GM12878 (cell line): ENCODE data around the gene CCDC197. TPM values are rescaled to one million over a fixed set of nuclear protein-coding genes. Genes with fewer than 3 reads are reported as not detected.
A peak's percentile ranks its signal among the peaks of the same experiment; 100 is the strongest.

ENCODE experiments used
- ATAC-seq: fragments of 200-7000 bp; cut with Tn5 transposase; 3 replicates; pipeline ENCODE4 v1.9.1; 2020; ENCODE audit warnings: mild to moderate bottlenecking, moderate library complexity
- BruUV-seq: library from RNA; stranded (reverse); fragments of 400-500 nt; replicated peaks from 2 replicates; lab custom pipeline; 2021; lab: Mats Ljungman, UMichigan
- CTCF ChIA-PET: fragments of 300-600 bp; sonication (Branson Sonifier 250); formaldehyde crosslinking; extraction: SDS; loops from one replicate; lab custom pipeline; 2021; ENCODE audit warnings: inconsistent platforms; lab: Yijun Ruan, JAX
- POLR2A ChIA-PET: fragments of 350-600 bp; formaldehyde crosslinking; extraction: SDS; loops from one replicate; lab custom pipeline; 2021; ENCODE audit warnings: inconsistent platforms; lab: Charles Lee
- RAD21 ChIA-PET: fragments of 300-600 bp; sonication (Branson Sonifier 250); formaldehyde crosslinking; loops from one replicate; lab custom pipeline; 2023; ENCODE audit warnings: antibody characterized with exemption; ENCODE audit not compliant: unreplicated experiment; lab: Charles Lee
- SMC1A ChIA-PET: fragments of 300-600 bp; sonication (Branson Sonifier 250); formaldehyde crosslinking; loops from one replicate; lab custom pipeline; 2023; ENCODE audit not compliant: unreplicated experiment, uncharacterized antibody; lab: Charles Lee
- DNase-seq: peaks from one replicate; pipeline ENCODE4 v3.0.0-alpha.2; 2011; ENCODE audit warnings: low read depth, low spot score
- FAIRE-seq: peaks from 3 replicates; lab custom pipeline; 2011; peaks lifted over from hg19 to GRCh38; lab: Jason Lieb, UNC
- H2AFZ ChIP-seq: 2 replicates; pipeline ENCODE4 v1.6.0; 2011; ENCODE audit warnings: low read depth, low read length, control low read depth; ENCODE audit not compliant: control insufficient read depth
- H3K27ac ChIP-seq: 2 replicates; pipeline ENCODE4 v1.5.1; 2011; ENCODE audit warnings: control low read depth; ENCODE audit not compliant: control insufficient read depth, insufficient read depth
- H3K27me3 ChIP-seq, 2 experiments: replicated peaks in 1 of 2; 2 replicates each; pipeline versions ENCODE4 v1.6.0 to v1.6.1; 2011; ENCODE audit warnings: low read length in 1 of 2; ENCODE audit not compliant: control insufficient read depth in 2 of 2, insufficient read depth in 2 of 2
- H3K36me3 ChIP-seq, 2 experiments: 2 replicates each; pipeline ENCODE4 v1.5.1; 2011; ENCODE audit warnings: low read length in 1 of 2; ENCODE audit not compliant: control insufficient read depth in 2 of 2, insufficient read depth in 2 of 2
- H3K4me1 ChIP-seq: 2 replicates; pipeline ENCODE4 v1.6.1; 2011; ENCODE audit warnings: mild to moderate bottlenecking, low read length, moderate library complexity, mixed read lengths; ENCODE audit not compliant: control insufficient read depth, insufficient read depth
- H3K4me2 ChIP-seq: 2 replicates; pipeline ENCODE4 v1.6.0; 2011; ENCODE audit warnings: control low read depth; ENCODE audit not compliant: control insufficient read depth, insufficient read depth
- H3K4me3 ChIP-seq: fragments of 200-600 bp; sonication (generic); 2 replicates; pipeline ENCODE4 v1.5.1; 2016
- H3K79me2 ChIP-seq: 2 replicates; pipeline ENCODE4 v1.6.0; 2011; ENCODE audit warnings: low read length; ENCODE audit not compliant: control insufficient read depth, insufficient read depth
- H3K9ac ChIP-seq: 2 replicates; pipeline ENCODE4 v1.8.0; 2011; ENCODE audit warnings: low read length, control low read depth, mixed read lengths; ENCODE audit not compliant: control insufficient read depth, insufficient read depth
- H3K9me3 ChIP-seq: replicated peaks from 3 replicates; pipeline ENCODE4 v1.5.1; 2011; ENCODE audit warnings: mild to moderate bottlenecking, low read length; ENCODE audit not compliant: control insufficient read depth, insufficient read depth
- H4K20me1 ChIP-seq: 2 replicates; pipeline ENCODE4 v1.6.0; 2011; ENCODE audit not compliant: control insufficient read depth, insufficient read depth
- JUNB ChIP-seq: IDR thresholded peaks from 2 replicates; pipeline ENCODE4 v1.6.1; 2016; ENCODE audit warnings: antibody characterized with exemption, mild to moderate bottlenecking
- SIX5 ChIP-seq: IDR thresholded peaks from 2 replicates; pipeline ENCODE4 v1.6.1; 2011; ENCODE audit warnings: mild to moderate bottlenecking, low read depth, low read length, moderate library complexity; ENCODE audit not compliant: severe bottlenecking
- TCF3 ChIP-seq: IDR thresholded peaks from 2 replicates; pipeline ENCODE4 v1.6.1; 2012; ENCODE audit warnings: low read depth, mild to moderate bottlenecking, low read length, borderline replicate concordance; ENCODE audit not compliant: insufficient read depth
- WGBS: methylation state at CpG from one replicate; pipeline ENCODE4 v1.1.6; 2016; ENCODE audit warnings: low lambda C conversion rate; ENCODE audit not compliant: insufficient replicate concordance, insufficient coverage; ENCODE audit errors: missing lambda C conversion rate; 5-methylcytosine and 5-hydroxymethylcytosine counted together
- in situ Hi-C: fragments of 300-500 bp; cut with MboI; formaldehyde crosslinking; loops from 9 replicates; pipeline ENCODE4 v1.14.3; 2018; ENCODE audit warnings: mixed read lengths
- intact Hi-C: fragments of 100-400 bp; cut with micrococcal nuclease; formaldehyde crosslinking; loops from one replicate; pipeline ENCODE4 v1.14.2; 2022; ENCODE audit not compliant: unreplicated experiment
- polyA plus RNA-seq, 11 experiments: library from polyadenylated mRNA; depleted of rRNA in 4 of 11; unstranded in 6 of 11; stranded (reverse) in 5 of 11; fragments of >200 nt; fragmentation: Nextera tagmentation in 4 of 11; fragmentation: Illumina TruSeq in 1 of 11; extraction: Ambion mirVana in 4 of 11; extraction: Trizol in 1 of 11; gene quantifications; 1 replicate in 1 of 11; 2 replicates in 10 of 11; pipeline versions ENCODE4 v1.2.1 to v1.2.3, GENCODE V29; 2011 to 2016; ENCODE audit warnings: inconsistent platforms in 2 of 11, missing spikeins in 2 of 11, low read depth in 1 of 11
- total RNA-seq, 4 experiments: library from RNA; depleted of rRNA in 3 of 4; stranded (reverse); fragments of >200 nt in 3 of 4; fragmentation: Illumina TruSeq in 1 of 4; extraction: Trizol in 1 of 4; gene quantifications; 2 replicates each; pipeline versions ENCODE4 v1.2.1 to v1.2.3, GENCODE V29; 2013 to 2021
- TF ChIP-seq, protein P1 (sequence below): fragments of 450-650 bp; IDR thresholded peaks from 2 replicates; pipeline ENCODE4 v1.6.1; 2017; ENCODE audit warnings: mild to moderate bottlenecking
- TF ChIP-seq, protein P2 (sequence below): IDR thresholded peaks from 2 replicates; pipeline ENCODE4 v1.6.1; 2012; ENCODE audit warnings: low read depth, low read length, improper control_type of control experiment

CCDC197 gene
- total and polyA plus RNA-seq, 10 of the 15 experiments (the other 5 are each of a cell fraction or from before 2014, with no cell fraction given): 0.12 TPM; not detected in 9

DNA sequence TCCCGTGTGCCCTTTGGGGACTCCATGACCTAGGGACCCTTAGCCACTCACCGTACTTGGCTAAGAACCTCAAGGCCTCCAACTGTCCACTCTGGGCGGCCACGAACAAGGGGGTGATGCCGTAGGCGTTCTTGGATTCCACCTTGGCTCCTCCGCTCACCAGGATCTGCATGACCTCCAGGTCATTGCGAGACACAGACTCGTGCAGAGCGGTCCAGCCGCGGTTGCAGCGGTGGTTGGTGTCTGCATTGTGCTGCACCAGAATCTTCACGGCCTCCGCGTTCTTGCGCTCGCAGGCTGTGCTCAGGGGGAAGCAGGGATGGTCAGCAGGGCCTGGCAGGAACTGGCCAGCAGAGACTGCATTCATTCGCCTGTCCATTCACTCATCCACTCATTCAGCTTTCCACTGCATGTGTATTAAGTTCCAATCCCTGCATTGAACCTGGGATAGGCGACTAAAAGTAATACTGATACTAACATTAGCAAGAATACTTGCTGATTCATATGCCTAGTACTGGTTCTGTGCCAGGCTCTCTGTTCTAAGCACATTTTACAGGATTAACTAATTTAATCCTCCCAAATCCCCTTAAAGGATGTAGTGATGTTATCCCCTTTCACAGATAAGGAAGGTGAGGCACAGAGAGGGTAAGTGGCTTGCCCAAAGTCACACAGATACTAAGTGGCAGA, 46.0 kb upstream of the CCDC197 start:
- H3K4me3 ChIP-seq: no peak overlapping the region
- peaks cover 40% of the 10 kb centered on the region for H3K4me1 ChIP-seq
- intact Hi-C loops: no loop called here
- BruUV-seq: no TSS peak
- ATAC-seq: no peak
- ChIA-PET RAD21 (interaction anchor here (1.4 to 15.3 kb wide), 4 partner anchors 11 to 49 kb away, joined by 3 to 324 read pairs (median 24); partner anchors contain the start of gene ASB2), SMC1A (interaction anchor here (0.6 to 19.5 kb wide), 3 partner anchors 10 to 722 kb away, joined by 3 to 409 read pairs (median 46); partner anchors contain the start of gene ASB2), POLR2A (interaction anchor here (1.1 kb wide), 1 partner anchor 49 kb away, joined by 3 read pairs; no protein-coding TSS in a partner anchor), CTCF (interaction anchor here (1.1 to 5.2 kb wide), 7 partner anchors 11 to 53 kb away, joined by 3 to 58 read pairs (median 11); partner anchors contain the start of gene CCDC197)
- H3K79me2 ChIP-seq: no peaks in the 10 kb centered on the region; the same call in 1 of the 2 replicates
- 78% methylated on average over 20 of the region's 20 CpGs for WGBS
- no peak for FAIRE-seq
- H4K20me1 ChIP-seq: no peaks in the 10 kb centered on the region
- TF ChIP-seq JUNB (0 out of 2 replicates have a peak, but pooled peaks have one; percentile 7), SIX5 (no peak), TCF3 (no peak)
- TF ChIP-seq, protein P1, sequence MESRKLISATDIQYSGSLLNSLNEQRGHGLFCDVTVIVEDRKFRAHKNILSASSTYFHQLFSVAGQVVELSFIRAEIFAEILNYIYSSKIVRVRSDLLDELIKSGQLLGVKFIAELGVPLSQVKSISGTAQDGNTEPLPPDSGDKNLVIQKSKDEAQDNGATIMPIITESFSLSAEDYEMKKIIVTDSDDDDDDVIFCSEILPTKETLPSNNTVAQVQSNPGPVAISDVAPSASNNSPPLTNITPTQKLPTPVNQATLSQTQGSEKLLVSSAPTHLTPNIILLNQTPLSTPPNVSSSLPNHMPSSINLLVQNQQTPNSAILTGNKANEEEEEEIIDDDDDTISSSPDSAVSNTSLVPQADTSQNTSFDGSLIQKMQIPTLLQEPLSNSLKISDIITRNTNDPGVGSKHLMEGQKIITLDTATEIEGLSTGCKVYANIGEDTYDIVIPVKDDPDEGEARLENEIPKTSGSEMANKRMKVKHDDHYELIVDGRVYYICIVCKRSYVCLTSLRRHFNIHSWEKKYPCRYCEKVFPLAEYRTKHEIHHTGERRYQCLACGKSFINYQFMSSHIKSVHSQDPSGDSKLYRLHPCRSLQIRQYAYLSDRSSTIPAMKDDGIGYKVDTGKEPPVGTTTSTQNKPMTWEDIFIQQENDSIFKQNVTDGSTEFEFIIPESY: no peak; the same call in 1 of the 2 replicates
- TF ChIP-seq, protein P2, sequence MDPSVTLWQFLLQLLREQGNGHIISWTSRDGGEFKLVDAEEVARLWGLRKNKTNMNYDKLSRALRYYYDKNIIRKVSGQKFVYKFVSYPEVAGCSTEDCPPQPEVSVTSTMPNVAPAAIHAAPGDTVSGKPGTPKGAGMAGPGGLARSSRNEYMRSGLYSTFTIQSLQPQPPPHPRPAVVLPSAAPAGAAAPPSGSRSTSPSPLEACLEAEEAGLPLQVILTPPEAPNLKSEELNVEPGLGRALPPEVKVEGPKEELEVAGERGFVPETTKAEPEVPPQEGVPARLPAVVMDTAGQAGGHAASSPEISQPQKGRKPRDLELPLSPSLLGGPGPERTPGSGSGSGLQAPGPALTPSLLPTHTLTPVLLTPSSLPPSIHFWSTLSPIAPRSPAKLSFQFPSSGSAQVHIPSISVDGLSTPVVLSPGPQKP: no peak
- H2AFZ ChIP-seq: no peak overlapping the region
- H3K36me3 ChIP-seq: peaks cover 0 to 6% of the 10 kb centered on the region in 2 experiments; a peak in 2 of 4 replicates
- in situ Hi-C loops: loop anchor here (25.0 kb wide), 2 partner anchors 1189 to 1711 kb away; no protein-coding TSS in a partner anchor
- H3K9me3 ChIP-seq: no peaks in the 10 kb centered on the region
- H3K27me3 ChIP-seq: no peaks in the 10 kb centered on the region
- no peak overlapping the region for H3K9ac ChIP-seq
- no peak overlapping the region for H3K27ac ChIP-seq
- no peak overlapping the region for H3K4me2 ChIP-seq
- no peak for DNase-seq
